ENCODE measurements around the gene CYTH1.
A peak's percentile ranks its signal among the peaks of the same experiment; 100 is the strongest.
"Not testable (repeated sequence)": the region's sequence is repeated elsewhere in the genome, so short reads cannot be mapped to it uniquely, and the experiment has no call there.

CYTH1 gene

GRCh38 chr17:78751447-78752161 lies 30.5 kb downstream of the CYTH1 start:
- Histone ChIP-seq H3K4me3 (replicated peaks; ENCODE audit: low read depth, low read length) (peak overlapping the region; percentile 5), H3K27me3 (replicated peaks; ENCODE audit: control insufficient read depth, insufficient read depth, low read length) (no peaks in the 10 kb centered on the region), H3K36me3 (ENCODE audit: control insufficient read depth, insufficient read depth, low read length) (no peaks in the 10 kb centered on the region)
- DNase-seq (ENCODE audit: extremely low read depth, insufficient read length) = no peak
- TF ChIP-seq CTCF (IDR thresholded peaks at IDR 0.05; ENCODE audit: insufficient read depth, low read length, poor library complexity, severe bottlenecking) = no peak

GRCh38 chr17:78751000-78751399 lies 31.1 kb downstream of the CYTH1 start:
- H3K36me3 ChIP-seq (ENCODE audit: control insufficient read depth, insufficient read depth, low read length); H3K27me3 ChIP-seq (replicated peaks; ENCODE audit: control insufficient read depth, insufficient read depth, low read length); DNase-seq (ENCODE audit: extremely low read depth, insufficient read length); H3K4me3 ChIP-seq (replicated peaks; ENCODE audit: low read depth, low read length): not testable (repeated sequence)

- Histone ChIP-seq H3K4me3 (replicated peaks; ENCODE audit: low read depth, low read length) (peak overlapping the region; percentile 29; the same call in 1 of the 2 replicates), H3K36me3 (ENCODE audit: control insufficient read depth, insufficient read depth, low read length) (peaks cover 1% of the 10 kb centered on the region), H3K27me3 (replicated peaks; ENCODE audit: control insufficient read depth, insufficient read depth, low read length) (no peaks in the 10 kb centered on the region)
- peak; percentile 61 for DNase-seq (ENCODE audit: extremely low read depth, insufficient read length)
- no peak for TF ChIP-seq CTCF (IDR thresholded peaks at IDR 0.05; ENCODE audit: insufficient read depth, low read length, poor library complexity, severe bottlenecking)
Observed at GRCh38 chr17:78748730-78749317, 33.2 kb downstream of the CYTH1 start.

- peaks cover 1% of the 10 kb centered on the region for H3K36me3 ChIP-seq (ENCODE audit: control insufficient read depth, insufficient read depth, low read length)
- DNase-seq (ENCODE audit: extremely low read depth, insufficient read length) = peak; percentile 63
- H3K4me3 ChIP-seq (replicated peaks; ENCODE audit: low read depth, low read length) = peak overlapping the region; percentile 26
- no peak for TF ChIP-seq CTCF (IDR thresholded peaks at IDR 0.05; ENCODE audit: insufficient read depth, low read length, poor library complexity, severe bottlenecking)
- H3K27me3 ChIP-seq (replicated peaks; ENCODE audit: control insufficient read depth, insufficient read depth, low read length) = no peaks in the 10 kb centered on the region
Observed at GRCh38 chr17:78748048-78748729, 33.9 kb downstream of the CYTH1 start.

GRCh38 chr17:78747488-78747887 lies 34.6 kb downstream of the CYTH1 start:
- TF ChIP-seq CTCF (IDR thresholded peaks at IDR 0.05; ENCODE audit: insufficient read depth, low read length, poor library complexity, severe bottlenecking) = no peak
- Histone ChIP-seq H3K36me3 (ENCODE audit: control insufficient read depth, insufficient read depth, low read length) (peaks cover 1% of the 10 kb centered on the region), H3K4me3 (replicated peaks; ENCODE audit: low read depth, low read length) (no peak overlapping the region; the same call in 1 of the 2 replicates), H3K27me3 (replicated peaks; ENCODE audit: control insufficient read depth, insufficient read depth, low read length) (no peaks in the 10 kb centered on the region)
- no peak for DNase-seq (ENCODE audit: extremely low read depth, insufficient read length)

GRCh38 chr17:78746949-78747269 lies 35.2 kb downstream of the CYTH1 start:
- no peaks in the 10 kb centered on the region for H3K27me3 ChIP-seq (replicated peaks; ENCODE audit: control insufficient read depth, insufficient read depth, low read length)
- no peak for DNase-seq (ENCODE audit: extremely low read depth, insufficient read length)
- H3K4me3 ChIP-seq (replicated peaks; ENCODE audit: low read depth, low read length) = no peak overlapping the region
- TF ChIP-seq CTCF (IDR thresholded peaks at IDR 0.05; ENCODE audit: insufficient read depth, low read length, poor library complexity, severe bottlenecking) = no peak
- peaks cover 1% of the 10 kb centered on the region for H3K36me3 ChIP-seq (ENCODE audit: control insufficient read depth, insufficient read depth, low read length)
